HG02885 (cell line): ENCODE data around the gene BRF1.
"Not testable (repeated sequence)": the region's sequence is repeated elsewhere in the genome, so short reads cannot be mapped to it uniquely, and the experiment has no call there.

Experiments
- ATAC-seq: cut with Tn5 transposase; IDR thresholded peaks from one replicate; pipeline ENCODE4 v1.9.1; 2021; ENCODE audit warnings: mild to moderate bottlenecking; ENCODE audit not compliant: unreplicated experiment, poor library complexity

BRF1 gene

GRCh38 chr14:105297311-105297710 is 3.5 kb downstream of the BRF1 start:
- not testable (repeated sequence) for ATAC-seq

- peak; percentile 43 for ATAC-seq
Observed at GRCh38 chr14:105294142-105294597, 6.6 kb downstream of the BRF1 start.

- ATAC-seq, result no peak
Observed at GRCh38 chr14:105292826-105293711, 7.7 kb downstream of the BRF1 start.

GRCh38 chr14:105290621-105291346 is 10.0 kb downstream of the BRF1 start:
- ATAC-seq, result no peak

- ATAC-seq, result not testable (repeated sequence)
Observed at GRCh38 chr14:105288936-105289335, 11.9 kb downstream of the BRF1 start.

- ATAC-seq, result no peak
Observed at GRCh38 chr14:105287249-105288102, 13.3 kb downstream of the BRF1 start.

GRCh38 chr14:105286759-105287144 is 14.0 kb downstream of the BRF1 start:
- ATAC-seq, result no peak

GRCh38 chr14:105285174-105285573 is 15.6 kb downstream of the BRF1 start:
- no peak for ATAC-seq

GRCh38 chr14:105283899-105284298 is 16.9 kb downstream of the BRF1 start:
- ATAC-seq, result no peak

GRCh38 chr14:105283028-105283427 is 17.8 kb downstream of the BRF1 start:
- ATAC-seq, result no peak

GRCh38 chr14:105282098-105282725 is 18.6 kb downstream of the BRF1 start:
- ATAC-seq, result no peak

- no peak for ATAC-seq
Observed at GRCh38 chr14:105281371-105282097, 19.3 kb downstream of the BRF1 start.

GRCh38 chr14:105280525-105280924 is 20.3 kb downstream of the BRF1 start:
- ATAC-seq, result no peak

GRCh38 chr14:105279642-105280361 is 21.0 kb downstream of the BRF1 start:
- no peak for ATAC-seq

- ATAC-seq, result not testable (repeated sequence)
Observed at GRCh38 chr14:105277448-105277847, 23.4 kb downstream of the BRF1 start.

GRCh38 chr14:105275267-105275946 is 25.4 kb downstream of the BRF1 start:
- ATAC-seq, result no peak

GRCh38 chr14:105274637-105275036 is 26.2 kb downstream of the BRF1 start:
- no peak for ATAC-seq

GRCh38 chr14:105273062-105273461 is 27.7 kb downstream of the BRF1 start:
- ATAC-seq, result no peak
